ENCODE results near the gene KBTBD4. TPM values are rescaled to one million over a fixed set of nuclear protein-coding genes. Genes with fewer than 3 reads are reported as not detected.

KBTBD4 gene
- 11.2 TPM for polyA plus RNA-seq (2013, experiment 1 of 2)
- 9.7 TPM for polyA plus RNA-seq (2013, experiment 2 of 2)

- 0% methylated on average over 58 to 69 of the region's 72 CpGs for WGBS, 2 experiments (ENCODE audit: insufficient coverage in 2 of 2)
- peak within 1 kb of the TSS; percentile 96 for H3K4me3 ChIP-seq (ENCODE audit: extremely low read depth, insufficient read depth, low read length, poor library complexity, severe bottlenecking)
- H3K27ac ChIP-seq (ENCODE audit: low read depth, low read length, severe bottlenecking) = peak within 1 kb of the TSS; percentile 90
- H3K36me3 ChIP-seq (ENCODE audit: control insufficient read depth, insufficient read depth, low read length) = peaks cover 73% of the 10 kb centered on the region
- no peaks in the 10 kb centered on the region for H3K9me3 ChIP-seq (ENCODE audit: control insufficient read depth, low read length)
- H3K4me1 ChIP-seq (ENCODE audit: control insufficient read depth, insufficient read depth, low read length, poor library complexity, severe bottlenecking) = peaks cover 5% of the 10 kb centered on the region
Measured at GRCh38 chr11:47578524-47579494, at the start of gene KBTBD4, which contains the start of gene NDUFS3. KBTBD4 (minus strand) TSS chr11:47578970; CDS start chr11:47578951, 19 bp downstream. NDUFS3 (plus strand) TSS chr11:47579074; CDS start chr11:47579092, 18 bp downstream.

- no peak overlapping the region for H3K27ac ChIP-seq (ENCODE audit: low read depth, low read length, severe bottlenecking)
- no peaks in the 10 kb centered on the region for H3K9me3 ChIP-seq (ENCODE audit: control insufficient read depth, low read length)
- peaks cover 81% of the 10 kb centered on the region for H3K36me3 ChIP-seq (ENCODE audit: control insufficient read depth, insufficient read depth, low read length)
- no peaks in the 10 kb centered on the region for H3K4me1 ChIP-seq (ENCODE audit: control insufficient read depth, insufficient read depth, low read length, poor library complexity, severe bottlenecking)
- no peak overlapping the region for H3K4me3 ChIP-seq (ENCODE audit: extremely low read depth, insufficient read depth, low read length, poor library complexity, severe bottlenecking)
- 94 to 100% methylated on average over 1 to 3 of the region's 4 CpGs for WGBS, 2 experiments (ENCODE audit: insufficient coverage in 2 of 2)
Measured at GRCh38 chr11:47628026-47628425, 49.3 kb upstream of the KBTBD4 start.

- Histone ChIP-seq H3K4me3 (ENCODE audit: extremely low read depth, insufficient read depth, low read length, poor library complexity, severe bottlenecking) (no peak overlapping the region), H3K4me1 (ENCODE audit: control insufficient read depth, insufficient read depth, low read length, poor library complexity, severe bottlenecking) (no peaks in the 10 kb centered on the region), H3K9me3 (ENCODE audit: control insufficient read depth, low read length) (no peaks in the 10 kb centered on the region), H3K36me3 (ENCODE audit: control insufficient read depth, insufficient read depth, low read length) (peaks cover 87% of the 10 kb centered on the region), H3K27ac (ENCODE audit: low read depth, low read length, severe bottlenecking) (no peak overlapping the region)
- 94 to 100% methylated on average over 4 to 5 of the region's 8 CpGs for WGBS, 2 experiments (ENCODE audit: insufficient coverage in 2 of 2)
Measured at GRCh38 chr11:47626234-47626633, 47.5 kb upstream of the KBTBD4 start.

GRCh38 chr11:47620836-47621378 lies 42.1 kb upstream of the KBTBD4 start:
- 100% methylated on average over 1 of the region's 2 CpGs; no CpG with 5 or more reads in 1 of the 2 experiments for WGBS, 2 experiments (ENCODE audit: insufficient coverage in 2 of 2)

GRCh38 chr11:47617417-47617809 lies 38.6 kb upstream of the KBTBD4 start:
- H3K27ac ChIP-seq (ENCODE audit: low read depth, low read length, severe bottlenecking) = no peak overlapping the region
- no peaks in the 10 kb centered on the region for H3K4me1 ChIP-seq (ENCODE audit: control insufficient read depth, insufficient read depth, low read length, poor library complexity, severe bottlenecking)
- peaks cover 48% of the 10 kb centered on the region for H3K36me3 ChIP-seq (ENCODE audit: control insufficient read depth, insufficient read depth, low read length)
- H3K9me3 ChIP-seq (ENCODE audit: control insufficient read depth, low read length) = no peaks in the 10 kb centered on the region
- H3K4me3 ChIP-seq (ENCODE audit: extremely low read depth, insufficient read depth, low read length, poor library complexity, severe bottlenecking) = no peak overlapping the region
- 93% methylated on average over 2 of the region's 3 CpGs; no CpG with 5 or more reads in 1 of the 2 experiments for WGBS, 2 experiments (ENCODE audit: insufficient coverage in 2 of 2)

More at GRCh38 chr11:47620836-47621378, 42.1 kb upstream of the KBTBD4 start:
- Histone ChIP-seq H3K9me3 (ENCODE audit: control insufficient read depth, low read length) (no peaks in the 10 kb centered on the region), H3K36me3 (ENCODE audit: control insufficient read depth, insufficient read depth, low read length) (peaks cover 75% of the 10 kb centered on the region), H3K4me1 (ENCODE audit: control insufficient read depth, insufficient read depth, low read length, poor library complexity, severe bottlenecking) (no peaks in the 10 kb centered on the region), H3K27ac (ENCODE audit: low read depth, low read length, severe bottlenecking) (no peak overlapping the region), H3K4me3 (ENCODE audit: extremely low read depth, insufficient read depth, low read length, poor library complexity, severe bottlenecking) (no peak overlapping the region)

- Histone ChIP-seq H3K27ac (ENCODE audit: low read depth, low read length, severe bottlenecking) (no peak overlapping the region), H3K9me3 (ENCODE audit: control insufficient read depth, low read length) (no peaks in the 10 kb centered on the region), H3K4me3 (ENCODE audit: extremely low read depth, insufficient read depth, low read length, poor library complexity, severe bottlenecking) (no peak overlapping the region), H3K4me1 (ENCODE audit: control insufficient read depth, insufficient read depth, low read length, poor library complexity, severe bottlenecking) (no peaks in the 10 kb centered on the region), H3K36me3 (ENCODE audit: control insufficient read depth, insufficient read depth, low read length) (peaks cover 43% of the 10 kb centered on the region)
- WGBS, 2 experiments (ENCODE audit: insufficient coverage in 2 of 2) = 76 to 99% methylated on average over 4 to 7 of the region's 10 CpGs
Measured at GRCh38 chr11:47616726-47617416, 38.1 kb upstream of the KBTBD4 start.

GRCh38 chr11:47615249-47615648 lies 36.5 kb upstream of the KBTBD4 start:
- no peak overlapping the region for H3K4me3 ChIP-seq (ENCODE audit: extremely low read depth, insufficient read depth, low read length, poor library complexity, severe bottlenecking)
- H3K4me1 ChIP-seq (ENCODE audit: control insufficient read depth, insufficient read depth, low read length, poor library complexity, severe bottlenecking) = no peaks in the 10 kb centered on the region
- peaks cover 30% of the 10 kb centered on the region for H3K36me3 ChIP-seq (ENCODE audit: control insufficient read depth, insufficient read depth, low read length)
- no peaks in the 10 kb centered on the region for H3K9me3 ChIP-seq (ENCODE audit: control insufficient read depth, low read length)
- no peak overlapping the region for H3K27ac ChIP-seq (ENCODE audit: low read depth, low read length, severe bottlenecking)

GRCh38 chr11:47611348-47611794 lies 32.6 kb upstream of the KBTBD4 start:
- no peaks in the 10 kb centered on the region for H3K9me3 ChIP-seq (ENCODE audit: control insufficient read depth, low read length)
- H3K4me1 ChIP-seq (ENCODE audit: control insufficient read depth, insufficient read depth, low read length, poor library complexity, severe bottlenecking) = peaks cover 15% of the 10 kb centered on the region
- 96 to 100% methylated on average over 2 to 3 of the region's 6 CpGs for WGBS, 2 experiments (ENCODE audit: insufficient coverage in 2 of 2)
- no peak overlapping the region for H3K27ac ChIP-seq (ENCODE audit: low read depth, low read length, severe bottlenecking)
- H3K4me3 ChIP-seq (ENCODE audit: extremely low read depth, insufficient read depth, low read length, poor library complexity, severe bottlenecking) = no peak overlapping the region
- H3K36me3 ChIP-seq (ENCODE audit: control insufficient read depth, insufficient read depth, low read length) = peaks cover 8% of the 10 kb centered on the region

GRCh38 chr11:47609675-47610074 lies 30.9 kb upstream of the KBTBD4 start:
- WGBS, 2 experiments (ENCODE audit: insufficient coverage in 2 of 2) = 92 to 97% methylated on average over 3 of the region's 3 CpGs
- H3K27ac ChIP-seq (ENCODE audit: low read depth, low read length, severe bottlenecking) = no peak overlapping the region
- no peaks in the 10 kb centered on the region for H3K9me3 ChIP-seq (ENCODE audit: control insufficient read depth, low read length)
- H3K36me3 ChIP-seq (ENCODE audit: control insufficient read depth, insufficient read depth, low read length) = peaks cover 3% of the 10 kb centered on the region
- H3K4me1 ChIP-seq (ENCODE audit: control insufficient read depth, insufficient read depth, low read length, poor library complexity, severe bottlenecking) = peaks cover 15% of the 10 kb centered on the region
- no peak overlapping the region for H3K4me3 ChIP-seq (ENCODE audit: extremely low read depth, insufficient read depth, low read length, poor library complexity, severe bottlenecking)

GRCh38 chr11:47607380-47607779 lies 28.6 kb upstream of the KBTBD4 start:
- Histone ChIP-seq H3K4me1 (ENCODE audit: control insufficient read depth, insufficient read depth, low read length, poor library complexity, severe bottlenecking) (peaks cover 15% of the 10 kb centered on the region), H3K36me3 (ENCODE audit: control insufficient read depth, insufficient read depth, low read length) (peaks cover 3% of the 10 kb centered on the region), H3K9me3 (ENCODE audit: control insufficient read depth, low read length) (no peaks in the 10 kb centered on the region), H3K4me3 (ENCODE audit: extremely low read depth, insufficient read depth, low read length, poor library complexity, severe bottlenecking) (no peak overlapping the region), H3K27ac (ENCODE audit: low read depth, low read length, severe bottlenecking) (peak overlapping the region; percentile 90)
- WGBS, 2 experiments (ENCODE audit: insufficient coverage in 2 of 2) = 82 to 88% methylated on average over 6 of the region's 7 CpGs

Data from mesodermal cell (in vitro differentiated cells).